ENCODE measurements around the gene STIM2.

DNA sequence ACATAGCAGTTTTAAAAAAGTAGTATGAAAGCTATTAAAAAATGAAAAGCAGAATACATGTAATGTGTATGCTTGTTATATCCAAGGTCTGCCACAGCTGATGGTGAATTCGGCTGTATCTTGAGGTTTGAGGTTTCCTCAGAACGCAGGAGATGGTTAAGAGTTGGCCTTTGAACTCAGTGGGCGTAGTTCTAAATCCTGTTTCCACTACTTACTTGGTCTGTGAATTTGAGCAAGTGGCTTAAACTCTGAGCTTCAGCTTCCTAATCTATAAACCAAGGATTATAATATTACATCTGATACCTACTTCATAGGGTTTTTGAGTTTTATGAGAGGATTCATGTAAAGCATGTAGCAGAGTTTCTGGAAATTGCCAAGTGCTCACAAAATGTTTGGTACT lies 125.2 kb downstream of the STIM2 start:
- TF ChIP-seq, protein P1, sequence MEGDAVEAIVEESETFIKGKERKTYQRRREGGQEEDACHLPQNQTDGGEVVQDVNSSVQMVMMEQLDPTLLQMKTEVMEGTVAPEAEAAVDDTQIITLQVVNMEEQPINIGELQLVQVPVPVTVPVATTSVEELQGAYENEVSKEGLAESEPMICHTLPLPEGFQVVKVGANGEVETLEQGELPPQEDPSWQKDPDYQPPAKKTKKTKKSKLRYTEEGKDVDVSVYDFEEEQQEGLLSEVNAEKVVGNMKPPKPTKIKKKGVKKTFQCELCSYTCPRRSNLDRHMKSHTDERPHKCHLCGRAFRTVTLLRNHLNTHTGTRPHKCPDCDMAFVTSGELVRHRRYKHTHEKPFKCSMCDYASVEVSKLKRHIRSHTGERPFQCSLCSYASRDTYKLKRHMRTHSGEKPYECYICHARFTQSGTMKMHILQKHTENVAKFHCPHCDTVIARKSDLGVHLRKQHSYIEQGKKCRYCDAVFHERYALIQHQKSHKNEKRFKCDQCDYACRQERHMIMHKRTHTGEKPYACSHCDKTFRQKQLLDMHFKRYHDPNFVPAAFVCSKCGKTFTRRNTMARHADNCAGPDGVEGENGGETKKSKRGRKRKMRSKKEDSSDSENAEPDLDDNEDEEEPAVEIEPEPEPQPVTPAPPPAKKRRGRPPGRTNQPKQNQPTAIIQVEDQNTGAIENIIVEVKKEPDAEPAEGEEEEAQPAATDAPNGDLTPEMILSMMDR (IDR thresholded peaks at IDR 0.05): no peak
- TF ChIP-seq, protein P2, sequence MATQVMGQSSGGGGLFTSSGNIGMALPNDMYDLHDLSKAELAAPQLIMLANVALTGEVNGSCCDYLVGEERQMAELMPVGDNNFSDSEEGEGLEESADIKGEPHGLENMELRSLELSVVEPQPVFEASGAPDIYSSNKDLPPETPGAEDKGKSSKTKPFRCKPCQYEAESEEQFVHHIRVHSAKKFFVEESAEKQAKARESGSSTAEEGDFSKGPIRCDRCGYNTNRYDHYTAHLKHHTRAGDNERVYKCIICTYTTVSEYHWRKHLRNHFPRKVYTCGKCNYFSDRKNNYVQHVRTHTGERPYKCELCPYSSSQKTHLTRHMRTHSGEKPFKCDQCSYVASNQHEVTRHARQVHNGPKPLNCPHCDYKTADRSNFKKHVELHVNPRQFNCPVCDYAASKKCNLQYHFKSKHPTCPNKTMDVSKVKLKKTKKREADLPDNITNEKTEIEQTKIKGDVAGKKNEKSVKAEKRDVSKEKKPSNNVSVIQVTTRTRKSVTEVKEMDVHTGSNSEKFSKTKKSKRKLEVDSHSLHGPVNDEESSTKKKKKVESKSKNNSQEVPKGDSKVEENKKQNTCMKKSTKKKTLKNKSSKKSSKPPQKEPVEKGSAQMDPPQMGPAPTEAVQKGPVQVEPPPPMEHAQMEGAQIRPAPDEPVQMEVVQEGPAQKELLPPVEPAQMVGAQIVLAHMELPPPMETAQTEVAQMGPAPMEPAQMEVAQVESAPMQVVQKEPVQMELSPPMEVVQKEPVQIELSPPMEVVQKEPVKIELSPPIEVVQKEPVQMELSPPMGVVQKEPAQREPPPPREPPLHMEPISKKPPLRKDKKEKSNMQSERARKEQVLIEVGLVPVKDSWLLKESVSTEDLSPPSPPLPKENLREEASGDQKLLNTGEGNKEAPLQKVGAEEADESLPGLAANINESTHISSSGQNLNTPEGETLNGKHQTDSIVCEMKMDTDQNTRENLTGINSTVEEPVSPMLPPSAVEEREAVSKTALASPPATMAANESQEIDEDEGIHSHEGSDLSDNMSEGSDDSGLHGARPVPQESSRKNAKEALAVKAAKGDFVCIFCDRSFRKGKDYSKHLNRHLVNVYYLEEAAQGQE (IDR thresholded peaks at IDR 0.05; ENCODE audit: insufficient read depth in 1 of 2, low read depth in 2 of 2, low read length in 1 of 2): no peak
- no peak for TF ChIP-seq POLR2AphosphoS5 (IDR thresholded peaks at IDR 0.05; ENCODE audit: low read depth, low read length)
- no peak for TF ChIP-seq TCF7L2 (IDR thresholded peaks at IDR 0.05; ENCODE audit: low read depth, low read length)

Measured in Panc1 (cell line).